HEK293 (cell line): ENCODE data around the gene PTPRG.

ENCODE experiments used
- CTCF ChIA-PET: fragments of 350-600 bp; formaldehyde crosslinking; extraction: SDS; loops from one replicate; lab custom pipeline; 2021; ENCODE audit warnings: antibody characterized with exemption; lab: Yijun Ruan, JAX
- POLR2A ChIA-PET: fragments of 300-600 bp; formaldehyde crosslinking; extraction: SDS; loops from one replicate; lab custom pipeline; 2020; ENCODE audit warnings: antibody characterized with exemption, inconsistent platforms; lab: Yijun Ruan, JAX
- H3K27ac ChIP-seq: fragments of 200-500 bp; sonication (Bioruptor generic); 2 replicates; pipeline ENCODE4 v1.5.1; 2014; ENCODE audit warnings: low read depth, low read length, control low read depth, inconsistent platforms; ENCODE audit errors: extremely low read depth
- H3K36me3 ChIP-seq, 2 experiments: fragments of 200-500 bp in 1 of 2; sonication (Bioruptor generic) in 1 of 2; 1 replicate in 1 of 2; 2 replicates in 1 of 2; pipeline ENCODE4 v1.5.1; 2014 to 2017; ENCODE audit warnings: inconsistent platforms in 2 of 2, low read length in 2 of 2; ENCODE audit not compliant: control insufficient read depth in 2 of 2, insufficient read depth in 1 of 2
- H3K4me1 ChIP-seq: fragments of 200-500 bp; sonication (Bioruptor generic); 2 replicates; pipeline ENCODE4 v1.5.1; 2014; ENCODE audit warnings: mild to moderate bottlenecking, low read length, inconsistent platforms; ENCODE audit not compliant: control insufficient read depth, insufficient read depth
- H3K4me3 ChIP-seq: 2 replicates; pipeline ENCODE4 v1.5.1; 2011; ENCODE audit warnings: low read depth, mild to moderate bottlenecking, control low read depth, low read length, moderate library complexity
- H3K9me3 ChIP-seq: fragments of 200-500 bp; sonication (Bioruptor generic); 2 replicates; pipeline ENCODE4 v1.5.1; 2014; ENCODE audit warnings: low read depth, low read length, inconsistent platforms; ENCODE audit not compliant: control insufficient read depth, insufficient read depth
- AEBP2 ChIP-seq: fragments of 450-650 bp; formaldehyde crosslinking; IDR thresholded peaks from 2 replicates; pipeline ENCODE4 v1.5.1; 2016; ENCODE audit warnings: missing biosample characterization, missing genetic modification characterization, borderline replicate concordance
- HOXD13 ChIP-seq: sonication (generic); formaldehyde crosslinking; IDR thresholded peaks from 2 replicates; pipeline ENCODE4 v1.8.0; 2022; ENCODE audit warnings: missing genetic modification reagents, borderline replicate concordance
- IKZF3 ChIP-seq: fragments of 450-650 bp; IDR thresholded peaks from 2 replicates; pipeline ENCODE4 v1.5.0; 2018; ENCODE audit warnings: missing biosample characterization, mild to moderate bottlenecking, missing genetic modification characterization, moderate library complexity
- PRDM1 ChIP-seq: fragments of 450-650 bp; formaldehyde crosslinking; IDR thresholded peaks from 2 replicates; pipeline ENCODE4; 2016; ENCODE audit warnings: missing biosample characterization, missing genetic modification characterization
- RBAK ChIP-seq: fragments of 450-650 bp; formaldehyde crosslinking; IDR thresholded peaks from 2 replicates; pipeline ENCODE4 v1.5.1; 2016; ENCODE audit warnings: missing biosample characterization, missing genetic modification characterization
- SALL2 ChIP-seq: fragments of 450-650 bp; formaldehyde crosslinking; IDR thresholded peaks from 2 replicates; pipeline ENCODE4 v1.5.0; 2017; ENCODE audit warnings: missing biosample characterization, mild to moderate bottlenecking, missing genetic modification characterization, borderline replicate concordance
- SCRT1 ChIP-seq: fragments of 450-650 bp; formaldehyde crosslinking; IDR thresholded peaks from 2 replicates; pipeline ENCODE4 v1.5.1; 2016; ENCODE audit warnings: missing biosample characterization, missing genetic modification characterization, borderline replicate concordance
- SP2 ChIP-seq: fragments of 450-650 bp; formaldehyde crosslinking; IDR thresholded peaks from 2 replicates; pipeline ENCODE4 v1.5.1; 2016; ENCODE audit warnings: missing biosample characterization, missing genetic modification characterization
- SP7 ChIP-seq: fragments of 450-650 bp; formaldehyde crosslinking; IDR thresholded peaks from 2 replicates; pipeline ENCODE4 v1.5.1; 2016; ENCODE audit warnings: missing biosample characterization, missing genetic modification characterization
- TCF7L2 ChIP-seq: IDR thresholded peaks from 2 replicates; pipeline ENCODE4 v1.6.1; 2011; ENCODE audit warnings: low read depth, mild to moderate bottlenecking, inconsistent platforms, low read length, moderate library complexity, borderline replicate concordance
- ZBTB17 ChIP-seq: fragments of 450-650 bp; formaldehyde crosslinking; IDR thresholded peaks from 2 replicates; pipeline ENCODE4 v1.5.1; 2016; ENCODE audit warnings: missing biosample characterization, missing genetic modification characterization
- ZBTB20 ChIP-seq: fragments of 450-650 bp; formaldehyde crosslinking; IDR thresholded peaks from 2 replicates; pipeline ENCODE4 v1.5.1; 2016; ENCODE audit warnings: missing biosample characterization, missing genetic modification characterization
- ZBTB48 ChIP-seq: fragments of 450-650 bp; formaldehyde crosslinking; IDR thresholded peaks from 2 replicates; pipeline ENCODE4 v1.5.1; 2016; ENCODE audit warnings: missing biosample characterization, missing genetic modification characterization
- ZFP3 ChIP-seq: fragments of 450-650 bp; formaldehyde crosslinking; IDR thresholded peaks from 2 replicates; pipeline ENCODE4 v1.5.1; 2016; ENCODE audit warnings: low read depth, missing biosample characterization, missing genetic modification characterization
- ZFP69B ChIP-seq: fragments of 450-650 bp; formaldehyde crosslinking; IDR thresholded peaks from 2 replicates; pipeline ENCODE4 v1.5.1; 2016; ENCODE audit warnings: missing biosample characterization, missing genetic modification characterization
- ZNF174 ChIP-seq: fragments of 450-650 bp; formaldehyde crosslinking; IDR thresholded peaks from 2 replicates; pipeline ENCODE4 v1.5.0; 2017; ENCODE audit warnings: missing biosample characterization, mild to moderate bottlenecking, missing genetic modification characterization
- ZNF223 ChIP-seq: fragments of 450-650 bp; formaldehyde crosslinking; IDR thresholded peaks from 2 replicates; pipeline ENCODE4 v1.5.1; 2016; ENCODE audit warnings: missing biosample characterization, missing genetic modification characterization
- ZNF239 ChIP-seq: fragments of 450-650 bp; formaldehyde crosslinking; IDR thresholded peaks from 2 replicates; pipeline ENCODE4 v1.5.1; 2016; ENCODE audit warnings: missing biosample characterization, missing genetic modification characterization
- ZNF37A ChIP-seq: fragments of 450-650 bp; IDR thresholded peaks from 2 replicates; pipeline ENCODE4 v1.5.1; 2018; ENCODE audit warnings: missing biosample characterization, missing genetic modification characterization
- ZNF416 ChIP-seq: fragments of 450-650 bp; formaldehyde crosslinking; IDR thresholded peaks from 2 replicates; pipeline ENCODE4 v1.5.1; 2016; ENCODE audit warnings: missing biosample characterization, missing genetic modification characterization
- ZNF423 ChIP-seq: fragments of 450-650 bp; formaldehyde crosslinking; IDR thresholded peaks from 2 replicates; pipeline ENCODE4 v1.5.1; 2016; ENCODE audit warnings: missing biosample characterization, missing genetic modification characterization
- ZNF560 ChIP-seq: fragments of 450-650 bp; formaldehyde crosslinking; IDR thresholded peaks from 2 replicates; pipeline ENCODE4 v1.5.1; 2017; ENCODE audit warnings: missing biosample characterization, missing genetic modification characterization, borderline replicate concordance
- ZNF596 ChIP-seq: fragments of 450-650 bp; IDR thresholded peaks from 2 replicates; pipeline ENCODE4 v1.5.0; 2018; ENCODE audit warnings: missing biosample characterization, mild to moderate bottlenecking, missing genetic modification characterization, moderate library complexity
- ZNF623 ChIP-seq: fragments of 450-650 bp; formaldehyde crosslinking; IDR thresholded peaks from 2 replicates; pipeline ENCODE4 v1.5.1; 2016; ENCODE audit warnings: missing biosample characterization, missing genetic modification characterization
- ZNF624 ChIP-seq: fragments of 450-650 bp; formaldehyde crosslinking; IDR thresholded peaks from 2 replicates; pipeline ENCODE4 v1.5.1; 2017; ENCODE audit warnings: missing biosample characterization, missing genetic modification characterization
- ZNF629 ChIP-seq: fragments of 450-650 bp; formaldehyde crosslinking; IDR thresholded peaks from 2 replicates; pipeline ENCODE4 v1.5.1; 2017; ENCODE audit warnings: missing biosample characterization, missing genetic modification characterization
- ZNF658 ChIP-seq: fragments of 450-650 bp; formaldehyde crosslinking; IDR thresholded peaks from 2 replicates; pipeline ENCODE4; 2016; ENCODE audit warnings: missing biosample characterization, missing genetic modification characterization
- ZNF677 ChIP-seq: fragments of 450-650 bp; IDR thresholded peaks from 2 replicates; pipeline ENCODE4 v1.5.0; 2018; ENCODE audit warnings: missing biosample characterization, mild to moderate bottlenecking, missing genetic modification characterization, moderate library complexity
- ZNF76 ChIP-seq: fragments of 450-650 bp; formaldehyde crosslinking; IDR thresholded peaks from 2 replicates; pipeline ENCODE4; 2016; ENCODE audit warnings: low read depth, missing biosample characterization, missing genetic modification characterization, borderline replicate concordance
- ZSCAN23 ChIP-seq: fragments of 450-650 bp; formaldehyde crosslinking; IDR thresholded peaks from 2 replicates; pipeline ENCODE4 v1.5.1; 2016; ENCODE audit warnings: missing biosample characterization, missing genetic modification characterization
- ZSCAN30 ChIP-seq: fragments of 450-650 bp; IDR thresholded peaks from 2 replicates; pipeline ENCODE4 v1.5.1; 2018; ENCODE audit warnings: missing biosample characterization, mild to moderate bottlenecking, missing genetic modification characterization, moderate library complexity
- ZSCAN4 ChIP-seq: fragments of 450-650 bp; formaldehyde crosslinking; IDR thresholded peaks from 2 replicates; pipeline ENCODE4 v1.5.1; 2017; ENCODE audit warnings: missing biosample characterization, missing genetic modification characterization
- TF ChIP-seq, protein P1 (sequence below): fragments of 450-650 bp; formaldehyde crosslinking; IDR thresholded peaks from 2 replicates; pipeline ENCODE4 v1.5.1; 2016; ENCODE audit warnings: missing biosample characterization, missing genetic modification characterization

The PTPRG gene

GRCh38 chr3:61806810-61807209 is 245.4 kb downstream of the PTPRG start (continued):
- TF ChIP-seq SCRT1 (tag by site-specific recombination) (0 out of 2 replicates have a peak, but pooled peaks have one; percentile 50), TCF7L2 (peak; percentile 44; the same call in 1 of the 2 replicates), IKZF3 (peak; percentile 53; the same call in 1 of the 2 replicates), ZSCAN30 (tag by site-specific recombination) (peak; percentile 63; the same call in 1 of the 2 replicates), ZFP3 (tag by site-specific recombination) (no peak)

GRCh38 chr3:61807865-61808276 is 246.5 kb downstream of the PTPRG start:
- POLR2A ChIA-PET: interaction anchor here (1.3 kb wide), 1 partner anchor 247 kb away, joined by 6 read pairs; no protein-coding TSS in a partner anchor
- no peaks in the 10 kb centered on the region for H3K36me3 ChIP-seq
- CTCF ChIA-PET: interaction anchor here (0.8 to 1.0 kb wide), 3 partner anchors 50 to 171 kb away, joined by 3 read pairs; no protein-coding TSS in a partner anchor
- H3K4me1 ChIP-seq: peaks cover 36% of the 10 kb centered on the region
- no peaks in the 10 kb centered on the region for H3K9me3 ChIP-seq
- no peak overlapping the region for H3K4me3 ChIP-seq
- peak overlapping the region; percentile 51 for H3K27ac ChIP-seq
- TF ChIP-seq SP7 (tag by site-specific recombination) (peak; percentile 57), PRDM1 (tag by site-specific recombination) (no peak; the same call in 1 of the 2 replicates), ZFP69B (tag by site-specific recombination) (no peak), SALL2 (tag by site-specific recombination) (no peak), ZSCAN4 (no peak), ZNF596 (tag by site-specific recombination) (no peak), ZBTB20 (peak; percentile 96), IKZF3 (peak; percentile 85), TCF7L2 (peak; percentile 44; the same call in 1 of the 2 replicates), ZNF223 (tag by site-specific recombination) (no peak), RBAK (tag by site-specific recombination) (no peak), ZBTB17 (tag by site-specific recombination) (peak; percentile 93), AEBP2 (tag by site-specific recombination) (no peak), ZSCAN23 (tag by site-specific recombination) (no peak), ZNF560 (tag by site-specific recombination) (no peak), ZNF174 (no peak), ZNF629 (tag by site-specific recombination) (0 out of 2 replicates have a peak, but pooled peaks have one; percentile 22), ZNF239 (tag by site-specific recombination) (no peak), HOXD13 (CRISPR knock-in tag) (no peak), ZNF677 (tag by site-specific recombination) (no peak), ZNF623 (no peak), ZNF624 (tag by site-specific recombination) (no peak), ZSCAN30 (tag by site-specific recombination) (peak; percentile 88; the same call in 1 of the 2 replicates), ZNF416 (no peak), ZNF37A (tag by site-specific recombination) (no peak), ZNF76 (tag by site-specific recombination) (no peak), ZNF658 (no peak), SP2 (tag by site-specific recombination) (no peak), ZNF423 (no peak), ZBTB48 (tag by site-specific recombination) (no peak)
- TF ChIP-seq, protein P1, sequence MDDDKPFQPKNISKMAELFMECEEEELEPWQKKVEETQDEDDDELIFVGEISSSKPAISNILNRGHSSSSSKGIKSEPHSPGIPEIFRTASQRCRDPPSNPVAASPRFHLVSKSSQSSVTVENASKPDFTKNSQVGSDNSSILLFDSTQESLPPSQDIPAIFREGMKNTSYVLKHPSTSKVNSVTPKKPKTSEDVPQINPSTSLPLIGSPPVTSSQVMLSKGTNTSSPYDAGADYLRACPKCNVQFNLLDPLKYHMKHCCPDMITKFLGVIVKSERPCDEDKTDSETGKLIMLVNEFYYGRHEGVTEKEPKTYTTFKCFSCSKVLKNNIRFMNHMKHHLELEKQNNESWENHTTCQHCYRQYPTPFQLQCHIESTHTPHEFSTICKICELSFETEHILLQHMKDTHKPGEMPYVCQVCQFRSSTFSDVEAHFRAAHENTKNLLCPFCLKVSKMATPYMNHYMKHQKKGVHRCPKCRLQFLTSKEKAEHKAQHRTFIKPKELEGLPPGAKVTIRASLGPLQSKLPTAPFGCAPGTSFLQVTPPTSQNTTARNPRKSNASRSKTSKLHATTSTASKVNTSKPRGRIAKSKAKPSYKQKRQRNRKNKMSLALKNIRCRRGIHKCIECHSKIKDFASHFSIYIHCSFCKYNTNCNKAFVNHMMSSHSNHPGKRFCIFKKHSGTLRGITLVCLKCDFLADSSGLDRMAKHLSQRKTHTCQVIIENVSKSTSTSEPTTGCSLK: no peak
